OCI-M1 (cell line): ENCODE data around the gene SMPDL3B.

Source experiments
- DNase-seq: peaks from one replicate; lab custom pipeline; 2025; lab: John Stamatoyannopoulos, UW

Gene SMPDL3B

GRCh38 chr1:27934818-27935549 lies at the start of gene SMPDL3B:
Gene SMPDL3B, plus strand, starts transcription at chr1:27935000. Its CDS starts 184 bp downstream, at chr1:27935184.
- DNase-seq, result peak; percentile 60

- DNase-seq, result peak; percentile 37
Observed at GRCh38 chr1:27885114-27885528, 49.7 kb upstream of the SMPDL3B start.

GRCh38 chr1:27885621-27886352 lies 49.0 kb upstream of the SMPDL3B start:
- no peak for DNase-seq

GRCh38 chr1:27886353-27886679 lies 48.5 kb upstream of the SMPDL3B start:
- DNase-seq, result no peak

GRCh38 chr1:27886744-27887143 lies 48.1 kb upstream of the SMPDL3B start:
- DNase-seq, result no peak

- DNase-seq, result no peak
Observed at GRCh38 chr1:27887215-27888021, 47.4 kb upstream of the SMPDL3B start.

- no peak for DNase-seq
Observed at GRCh38 chr1:27889506-27889905, 45.3 kb upstream of the SMPDL3B start.

GRCh38 chr1:27891196-27891889 lies 43.5 kb upstream of the SMPDL3B start:
- no peak for DNase-seq

GRCh38 chr1:27894521-27894920 lies 40.3 kb upstream of the SMPDL3B start:
- DNase-seq, result no peak

GRCh38 chr1:27906759-27907158 lies 28.0 kb upstream of the SMPDL3B start:
- no peak for DNase-seq

GRCh38 chr1:27912429-27912828 lies 22.4 kb upstream of the SMPDL3B start:
- no peak for DNase-seq

- DNase-seq, result no peak
Observed at GRCh38 chr1:27915082-27915575, 19.7 kb upstream of the SMPDL3B start.

- no peak for DNase-seq
Observed at GRCh38 chr1:27922272-27922671, 12.5 kb upstream of the SMPDL3B start.

GRCh38 chr1:27928216-27928954 lies 6.4 kb upstream of the SMPDL3B start:
- no peak for DNase-seq

- DNase-seq, result no peak
Observed at GRCh38 chr1:27931184-27931583, 3.6 kb upstream of the SMPDL3B start.

GRCh38 chr1:27931759-27932158 lies 3.0 kb upstream of the SMPDL3B start:
- DNase-seq, result peak; percentile 31

- DNase-seq, result no peak
Observed at GRCh38 chr1:27935721-27936120, 921 bp downstream of the SMPDL3B start.

GRCh38 chr1:27936370-27936769 lies 1.6 kb downstream of the SMPDL3B start:
- no peak for DNase-seq

GRCh38 chr1:27937524-27937836 lies 2.7 kb downstream of the SMPDL3B start:
- DNase-seq, result no peak

GRCh38 chr1:27938488-27938887 lies 3.7 kb downstream of the SMPDL3B start:
- no peak for DNase-seq

- DNase-seq, result peak; percentile 66
Observed at GRCh38 chr1:27940297-27940696, 5.5 kb downstream of the SMPDL3B start.
